ENCODE data around the gene TENT5C. TPM values are rescaled to one million over a fixed set of nuclear protein-coding genes. Genes with fewer than 3 reads are reported as not detected.

TENT5C gene
- polyA plus RNA-seq, 1 of the 3 experiments (the other 2 are of a cell fraction) = 0.90 TPM

- H3F3A ChIP-seq (replicated peaks; ENCODE audit: insufficient read depth) = no peaks in the 10 kb centered on the region
- ChIA-PET POLR2A (no interaction called here), CTCF (interaction anchor here (1.1 to 1.7 kb wide), 4 partner anchors 11 to 136 kb away, joined by 3 to 4 read pairs (median 4); partner anchors contain the start of gene TENT5C)
- H2AFZ ChIP-seq (ENCODE audit: low read depth) = no peak overlapping the region
- H4K20me1 ChIP-seq (ENCODE audit: insufficient read depth) = no peaks in the 10 kb centered on the region
- H3K36me3 ChIP-seq (replicated peaks in 1 of 2; ENCODE audit: control insufficient read depth in 1 of 2, insufficient read depth in 2 of 2, low read length in 1 of 2) = no peaks in the 10 kb centered on the region
- no peak overlapping the region for H3K4me3 ChIP-seq (ENCODE audit: low read depth in 2 of 2, low read length in 1 of 2)
- no peaks in the 10 kb centered on the region for H3K9me3 ChIP-seq
- H3K27ac ChIP-seq (ENCODE audit: low read depth in 2 of 2, low read length in 1 of 2) = no peak overlapping the region
- H3K4me2 ChIP-seq = no peak overlapping the region
- H3K27me3 ChIP-seq (ENCODE audit: insufficient read depth) = no peaks in the 10 kb centered on the region
- no peaks in the 10 kb centered on the region for H3K9me2 ChIP-seq
- H3K79me2 ChIP-seq (ENCODE audit: insufficient read depth) = no peaks in the 10 kb centered on the region
- WGBS (ENCODE audit: low lambda C conversion rate) = 44% methylated on average over 2 of the region's 2 CpGs
- no peaks in the 10 kb centered on the region for H3K4me1 ChIP-seq (ENCODE audit: control insufficient read depth in 1 of 2, insufficient read depth in 2 of 2, low read depth in 1 of 2, low read length in 1 of 2)
- H3K9ac ChIP-seq = no peak overlapping the region
- no peak for DNase-seq
- no peak for TF ChIP-seq GATA2 (CRISPR knock-in tag; IDR thresholded peaks at IDR 0.05)
- no peak for TF ChIP-seq PBX3 (IDR thresholded peaks at IDR 0.05)
- no peak for TF ChIP-seq RXRA (IDR thresholded peaks at IDR 0.05; ENCODE audit: borderline replicate concordance, low read depth)
- no peak for TF ChIP-seq USF2 (IDR thresholded peaks at IDR 0.05; ENCODE audit: borderline replicate concordance, low read depth, low read length)
- TF ChIP-seq GABPA (IDR thresholded peaks at IDR 0.05; ENCODE audit: low read depth) = no peak
- no peak for TF ChIP-seq RFX5 (IDR thresholded peaks at IDR 0.05; ENCODE audit: low read length)
These were observed 12.7 kb downstream of the TENT5C start for GRCh38 chr1:117618450-117619122.

- Histone ChIP-seq H3K36me3 (replicated peaks in 1 of 2; ENCODE audit: control insufficient read depth in 1 of 2, insufficient read depth in 2 of 2, low read length in 1 of 2) (no peaks in the 10 kb centered on the region), H3K9me2 (no peaks in the 10 kb centered on the region), H3K9me3 (no peaks in the 10 kb centered on the region), H4K20me1 (ENCODE audit: insufficient read depth) (no peaks in the 10 kb centered on the region), H3K4me2 (no peak overlapping the region), H3K4me1 (ENCODE audit: control insufficient read depth in 1 of 2, insufficient read depth in 2 of 2, low read depth in 1 of 2, low read length in 1 of 2) (no peaks in the 10 kb centered on the region), H3F3A (replicated peaks; ENCODE audit: insufficient read depth) (no peaks in the 10 kb centered on the region), H3K4me3 (ENCODE audit: low read depth in 2 of 2, low read length in 1 of 2) (no peak overlapping the region), H3K79me2 (ENCODE audit: insufficient read depth) (no peaks in the 10 kb centered on the region), H3K27me3 (ENCODE audit: insufficient read depth) (no peaks in the 10 kb centered on the region), H3K9ac (no peak overlapping the region), H3K27ac (ENCODE audit: low read depth in 2 of 2, low read length in 1 of 2) (no peak overlapping the region), H2AFZ (ENCODE audit: low read depth) (no peak overlapping the region)
- TF ChIP-seq PBX3 (IDR thresholded peaks at IDR 0.05) (no peak), EP300 (IDR thresholded peaks at IDR 0.05; ENCODE audit: borderline replicate concordance in 1 of 2, low read depth in 1 of 2, low read length in 1 of 2) (no peak), NRF1 (IDR thresholded peaks at IDR 0.05; ENCODE audit: low read depth, low read length) (no peak), EZH2phosphoT487 (IDR thresholded peaks at IDR 0.05; ENCODE audit: borderline replicate concordance, low read depth) (no peak), CTCF (IDR thresholded peaks at IDR 0.05) (no peak), RXRA (IDR thresholded peaks at IDR 0.05; ENCODE audit: borderline replicate concordance, low read depth) (no peak), CHD2 (IDR thresholded peaks at IDR 0.05; ENCODE audit: low read length, partially characterized antibody) (no peak), IRF3 (IDR thresholded peaks at IDR 0.05; ENCODE audit: low read depth, low read length) (no peak), JUND (IDR thresholded peaks at IDR 0.05) (no peak), USF1 (IDR thresholded peaks at IDR 0.05; ENCODE audit: borderline replicate concordance, low read depth) (no peak)
- CTCF ChIA-PET = interaction anchor here (0.8 to 1.2 kb wide), 2 partner anchors 12 to 14 kb away, joined by 3 read pairs; partner anchors contain the start of gene TENT5C
- POLR2A ChIA-PET = no interaction called here
- WGBS (ENCODE audit: low lambda C conversion rate) = 33% methylated on average over 1 of the region's 6 CpGs
- DNase-seq = no peak
These were observed 14.6 kb downstream of the TENT5C start for GRCh38 chr1:117620440-117620839.
